Endothelial cell of umbilical vein (primary cell): ENCODE data around the gene SRSF11. TPM values are rescaled to one million over a fixed set of nuclear protein-coding genes. Genes with fewer than 3 reads are reported as not detected.
A peak's percentile ranks its signal among the peaks of the same experiment; 100 is the strongest.

Source experiments
- BruUV-seq: library from RNA; stranded (reverse); fragments of 400-500 nt; replicated peaks from 2 replicates; lab custom pipeline; 2021; lab: Mats Ljungman, UMichigan
- CTCF ChIA-PET: fragments of 300-600, 350-600 bp; sonication (Branson Sonifier 250); formaldehyde crosslinking; loops from one replicate; lab custom pipeline; 2021; ENCODE audit warnings: antibody characterized with exemption, inconsistent platforms; lab: Charles Lee
- POLR2A ChIA-PET: fragments of 300-600, 350-600 bp; sonication (Branson Sonifier 250); formaldehyde crosslinking; loops from one replicate; lab custom pipeline; 2021; ENCODE audit warnings: antibody characterized with exemption, inconsistent platforms; lab: Charles Lee
- DNase-seq: peaks from one replicate; pipeline ENCODE4 v3.0.0-alpha.2; 2011; ENCODE audit warnings: low read depth, low spot score
- FAIRE-seq: peaks from 2 replicates; lab custom pipeline; 2011; peaks lifted over from hg19 to GRCh38; lab: Jason Lieb, UNC
- H2AFZ ChIP-seq: 2 replicates; pipeline ENCODE4 v1.6.0; 2012; ENCODE audit warnings: low read depth, low read length, control low read depth, inconsistent platforms
- H3K27ac ChIP-seq: 2 replicates; pipeline ENCODE4 v1.5.1; 2011; ENCODE audit warnings: low read depth, mild to moderate bottlenecking, control low read depth, low read length, moderate library complexity; ENCODE audit not compliant: insufficient read depth
- H3K27me3 ChIP-seq, 2 experiments: 2 replicates each; pipeline versions ENCODE4 v1.6.0 to v1.6.1; 2011; ENCODE audit warnings: low read length in 2 of 2, mixed read lengths in 1 of 2; ENCODE audit not compliant: control insufficient read depth in 2 of 2, insufficient read depth in 2 of 2
- H3K36me3 ChIP-seq, 2 experiments: 2 replicates in 1 of 2; 3 replicates in 1 of 2; pipeline ENCODE4 v1.5.1; 2011; ENCODE audit warnings: low read length in 2 of 2, mild to moderate bottlenecking in 1 of 2, moderate library complexity in 1 of 2; ENCODE audit not compliant: control insufficient read depth in 2 of 2, insufficient read depth in 2 of 2; ENCODE audit errors: extremely low read depth in 1 of 2
- H3K4me1 ChIP-seq: 3 replicates; pipeline ENCODE4 v1.5.1; 2011; ENCODE audit warnings: mild to moderate bottlenecking, low read length; ENCODE audit not compliant: control insufficient read depth, insufficient read depth; ENCODE audit errors: extremely low read depth
- H3K4me2 ChIP-seq: 2 replicates; pipeline ENCODE4 v1.6.1; 2011; ENCODE audit warnings: low read length, control low read depth, mixed read lengths; ENCODE audit not compliant: insufficient read depth
- H3K4me3 ChIP-seq, 3 experiments: fragments of 200-600 bp in 1 of 3; sonication (generic), shearing (Covaris generic) in 1 of 3; replicated peaks in 1 of 3; 2 replicates each; pipeline ENCODE4 v1.5.1; 2011 to 2016; ENCODE audit warnings: control low read depth in 3 of 3, low read length in 3 of 3, mild to moderate bottlenecking in 2 of 3, inconsistent platforms in 1 of 3, low read depth in 1 of 3, moderate library complexity in 1 of 3; ENCODE audit not compliant: insufficient read depth in 1 of 3
- H3K79me2 ChIP-seq: 2 replicates; pipeline ENCODE4 v1.6.0; 2012; ENCODE audit warnings: low read length, inconsistent platforms; ENCODE audit not compliant: control insufficient read depth, insufficient read depth
- H3K9ac ChIP-seq: replicated peaks from 2 replicates; pipeline ENCODE3; 2011; ENCODE audit warnings: low read length, control low read depth; ENCODE audit not compliant: insufficient read depth; ENCODE audit errors: extremely low read depth
- H3K9me1 ChIP-seq: replicated peaks from 3 replicates; pipeline ENCODE4 v1.6.0; 2011; ENCODE audit warnings: mild to moderate bottlenecking, low read length; ENCODE audit not compliant: control insufficient read depth, insufficient read depth; ENCODE audit errors: extremely low read depth
- H3K9me3 ChIP-seq: replicated peaks from 2 replicates; pipeline ENCODE4 v1.5.1; 2012; ENCODE audit warnings: low read length, inconsistent platforms; ENCODE audit not compliant: control insufficient read depth, insufficient read depth
- H4K20me1 ChIP-seq: replicated peaks from 2 replicates; pipeline ENCODE3; 2011; ENCODE audit warnings: mild to moderate bottlenecking, low read length; ENCODE audit not compliant: control insufficient read depth, insufficient read depth; ENCODE audit errors: extremely low read depth
- EZH2 ChIP-seq: IDR thresholded peaks from 2 replicates; pipeline ENCODE4 v1.6.1; 2012; ENCODE audit warnings: borderline replicate concordance, low read depth, mild to moderate bottlenecking, moderate library complexity, low read length, inconsistent platforms; ENCODE audit not compliant: severe bottlenecking
- FOS ChIP-seq: IDR thresholded peaks from 2 replicates; pipeline ENCODE4 v1.6.1; 2011; ENCODE audit warnings: mild to moderate bottlenecking, low read length, moderate library complexity, borderline replicate concordance; ENCODE audit not compliant: insufficient read depth
- GATA2 ChIP-seq: IDR thresholded peaks from 2 replicates; pipeline ENCODE4 v1.7.0; 2011; ENCODE audit warnings: low read depth, mild to moderate bottlenecking, moderate library complexity, mixed read lengths, low read length; ENCODE audit not compliant: insufficient read length, insufficient read depth
- JUN ChIP-seq: IDR thresholded peaks from 2 replicates; pipeline ENCODE4 v1.6.1; 2011; ENCODE audit warnings: borderline replicate concordance, low read depth; ENCODE audit not compliant: insufficient read length, insufficient read depth
- MYC ChIP-seq: IDR thresholded peaks from one replicate; pipeline ENCODE4 v1.6.1; 2011; ENCODE audit warnings: mild to moderate bottlenecking, low read depth, low read length
- POLR2A ChIP-seq: IDR thresholded peaks from 2 replicates; pipeline ENCODE4 v1.6.1; 2012; ENCODE audit warnings: low read depth, mild to moderate bottlenecking, control low read depth, low read length
- POLR2AphosphoS5 ChIP-seq: IDR thresholded peaks from 2 replicates; pipeline ENCODE4 v1.6.1; 2012; ENCODE audit warnings: low read depth, mild to moderate bottlenecking, control low read depth, low read length, moderate library complexity; ENCODE audit not compliant: insufficient read depth
- dilution Hi-C: fragments of 300-500 bp; cut with MboI; formaldehyde crosslinking; loops from one replicate; pipeline ENCODE4 v1.15.0; 2019; ENCODE audit warnings: low sequenced_read_pairs; ENCODE audit not compliant: extremely low pct_ligation_motif_present
- intact Hi-C: fragments of 100-400 bp; cut with micrococcal nuclease; formaldehyde crosslinking; loops from one replicate; pipeline ENCODE4 v1.10.0; 2022
- polyA plus RNA-seq, 4 experiments: library from polyadenylated mRNA; depleted of rRNA in 3 of 4; stranded (reverse) in 3 of 4; unstranded in 1 of 4; fragments of >200 nt; gene quantifications; 2 replicates each; pipeline versions ENCODE4 v1.2.1 to v1.2.3, GENCODE V29; 2011 to 2012; ENCODE audit warnings: missing spikeins in 1 of 4
- total RNA-seq: library from RNA; stranded (reverse); gene quantifications from 2 replicates; pipeline ENCODE4 v1.2.3, GENCODE V29; 2021
- TF ChIP-seq, protein P1 (sequence below): IDR thresholded peaks from 2 replicates; pipeline ENCODE4 v1.6.1; 2011; ENCODE audit not compliant: insufficient read depth, insufficient read length
- TF ChIP-seq, protein P2 (sequence below), 2 donors: IDR thresholded peaks; 1 replicate in 1 of 2; 2 replicates in 1 of 2; pipeline ENCODE4 v1.5.1; 2011; ENCODE audit warnings: low read length in 2 of 2, mild to moderate bottlenecking in 2 of 2, moderate library complexity in 2 of 2, control low read depth in 1 of 2, inconsistent platforms in 1 of 2, low read depth in 1 of 2; ENCODE audit not compliant: insufficient read depth in 1 of 2; ENCODE audit errors: extremely low read depth in 1 of 2

SRSF11 gene
- total and polyA plus RNA-seq, 2 donors (not counting 3 experiments of a cell fraction or from before 2014, with no cell fraction given), result 177 to 241 TPM

DNA sequence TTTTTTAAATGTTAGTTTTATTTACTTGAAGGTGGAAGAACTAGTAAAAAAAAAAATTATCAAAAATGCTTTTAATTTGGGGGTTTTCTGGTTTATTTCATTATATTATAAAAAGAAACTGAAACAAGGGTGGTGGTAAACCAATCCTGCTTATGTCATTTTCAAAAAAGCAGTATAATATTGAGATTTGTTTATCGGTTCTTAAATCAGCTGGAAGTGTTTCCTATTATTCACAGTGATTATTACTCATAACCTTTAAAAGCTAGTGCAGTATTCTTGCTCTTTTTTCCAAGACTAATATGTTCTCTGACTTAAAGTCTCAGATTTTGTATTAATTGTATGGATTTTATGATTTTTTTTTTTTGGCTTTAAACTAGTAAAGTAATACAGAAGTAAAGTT lies 10.4 kb upstream of the SRSF11 start:
- BruUV-seq, result no TSS peak
- no peak for FAIRE-seq
- Histone ChIP-seq H3K4me3 (no peak overlapping the region), H3K4me2 (peak overlapping the region; percentile 51), H3K9ac (no peak overlapping the region), H3K79me2 (peaks cover 97% of the 10 kb centered on the region), H4K20me1 (peaks cover 9% of the 10 kb centered on the region), H3K27me3 (no peaks in the 10 kb centered on the region), H3K9me1 (no peaks in the 10 kb centered on the region), H3K27ac (peak overlapping the region; percentile 18), H3K4me1 (peaks cover 29% of the 10 kb centered on the region), H2AFZ (no peak overlapping the region), H3K9me3 (no peaks in the 10 kb centered on the region), H3K36me3 (peaks cover 6 to 8% of the 10 kb centered on the region in 2 experiments)
- dilution Hi-C loops, result no loop called here
- intact Hi-C loops, result loop anchor here (1.0 kb wide), 1 partner anchor 10 kb away; the partner anchor contains the start of gene SRSF11
- CTCF ChIA-PET, result interaction anchor here (1.0 kb wide), 1 partner anchor 10 kb away, joined by 4 read pairs; the partner anchor contains the start of gene SRSF11
- peak; percentile 68 for TF ChIP-seq GATA2
- TF ChIP-seq, protein P1, sequence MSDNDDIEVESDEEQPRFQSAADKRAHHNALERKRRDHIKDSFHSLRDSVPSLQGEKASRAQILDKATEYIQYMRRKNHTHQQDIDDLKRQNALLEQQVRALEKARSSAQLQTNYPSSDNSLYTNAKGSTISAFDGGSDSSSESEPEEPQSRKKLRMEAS, result no peak
- peak; percentile 43 for TF ChIP-seq FOS
- TF ChIP-seq POLR2AphosphoS5, result no peak
- no peak for TF ChIP-seq EZH2
- TF ChIP-seq JUN, result no peak
- TF ChIP-seq MYC, result no peak
- POLR2A ChIA-PET, result interaction anchor here (1.2 kb wide), 1 partner anchor 10 kb away, joined by 4 read pairs; the partner anchor contains the start of gene SRSF11
- peak; percentile 42 for DNase-seq

DNA sequence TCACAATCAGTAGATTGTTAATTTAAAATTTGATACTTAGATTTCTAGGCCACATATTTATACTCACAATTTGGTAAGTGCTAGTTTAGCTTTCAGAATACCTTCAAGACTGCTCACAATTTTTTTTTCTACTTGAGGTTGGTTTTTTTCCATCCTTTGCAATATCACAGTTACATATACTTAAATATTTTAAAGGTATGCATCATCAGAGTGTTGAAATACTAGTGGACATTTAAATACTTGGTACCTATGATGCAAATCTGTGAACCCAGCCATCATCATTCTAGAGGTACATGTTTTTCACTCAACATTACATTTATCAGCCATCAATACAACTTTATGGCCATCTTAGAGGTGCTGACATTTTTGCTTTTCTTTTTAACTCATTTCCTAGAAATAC lies 9.6 kb upstream of the SRSF11 start:
- Histone ChIP-seq H3K4me2 (no peak overlapping the region), H3K27me3 (no peaks in the 10 kb centered on the region), H2AFZ (no peak overlapping the region), H3K27ac (no peak overlapping the region), H3K9ac (no peak overlapping the region), H3K4me1 (peaks cover 27% of the 10 kb centered on the region), H3K9me1 (no peaks in the 10 kb centered on the region), H3K36me3 (peaks cover 8% of the 10 kb centered on the region in 2 experiments), H3K79me2 (peaks cover 97% of the 10 kb centered on the region), H3K4me3 (no peak overlapping the region), H4K20me1 (peaks cover 9% of the 10 kb centered on the region), H3K9me3 (no peaks in the 10 kb centered on the region)
- POLR2A ChIA-PET, result no interaction called here
- no TSS peak for BruUV-seq
- no peak for TF ChIP-seq GATA2
- TF ChIP-seq MYC, result no peak
- TF ChIP-seq POLR2A, result no peak
- no peak for TF ChIP-seq EZH2
- TF ChIP-seq FOS, result no peak
- TF ChIP-seq, protein P2, sequence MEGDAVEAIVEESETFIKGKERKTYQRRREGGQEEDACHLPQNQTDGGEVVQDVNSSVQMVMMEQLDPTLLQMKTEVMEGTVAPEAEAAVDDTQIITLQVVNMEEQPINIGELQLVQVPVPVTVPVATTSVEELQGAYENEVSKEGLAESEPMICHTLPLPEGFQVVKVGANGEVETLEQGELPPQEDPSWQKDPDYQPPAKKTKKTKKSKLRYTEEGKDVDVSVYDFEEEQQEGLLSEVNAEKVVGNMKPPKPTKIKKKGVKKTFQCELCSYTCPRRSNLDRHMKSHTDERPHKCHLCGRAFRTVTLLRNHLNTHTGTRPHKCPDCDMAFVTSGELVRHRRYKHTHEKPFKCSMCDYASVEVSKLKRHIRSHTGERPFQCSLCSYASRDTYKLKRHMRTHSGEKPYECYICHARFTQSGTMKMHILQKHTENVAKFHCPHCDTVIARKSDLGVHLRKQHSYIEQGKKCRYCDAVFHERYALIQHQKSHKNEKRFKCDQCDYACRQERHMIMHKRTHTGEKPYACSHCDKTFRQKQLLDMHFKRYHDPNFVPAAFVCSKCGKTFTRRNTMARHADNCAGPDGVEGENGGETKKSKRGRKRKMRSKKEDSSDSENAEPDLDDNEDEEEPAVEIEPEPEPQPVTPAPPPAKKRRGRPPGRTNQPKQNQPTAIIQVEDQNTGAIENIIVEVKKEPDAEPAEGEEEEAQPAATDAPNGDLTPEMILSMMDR (IDR thresholded peaks at IDR 0.05; ENCODE audit: extremely low read depth in 1 of 2, insufficient read depth in 1 of 2, low read depth in 1 of 2, low read length in 2 of 2), result no peak
- no peak for TF ChIP-seq POLR2AphosphoS5
- no peak for TF ChIP-seq JUN
- TF ChIP-seq, protein P1, result no peak
- dilution Hi-C loops (no loop called here), intact Hi-C loops (loop anchor here (1.0 kb wide), 1 partner anchor 10 kb away; the partner anchor contains the start of gene SRSF11)
- FAIRE-seq, result no peak
- CTCF ChIA-PET, result interaction anchor here (1.0 kb wide), 1 partner anchor 9 kb away, joined by 4 read pairs; the partner anchor contains the start of gene SRSF11
- DNase-seq, result no peak
